HepG2 (cell line): ENCODE results near the gene SERINC5. TPM values are rescaled to one million over a fixed set of nuclear protein-coding genes. Genes with fewer than 3 reads are reported as not detected.
"Not testable (repeated sequence)": the region's sequence is repeated elsewhere in the genome, so short reads cannot be mapped to it uniquely, and the experiment has no call there.

Source experiments
- ATAC-seq: fragments of 200-7000 bp; cut with Tn5 transposase; 3 replicates; pipeline ENCODE4 v1.9.1; 2020; ENCODE audit warnings: mild to moderate bottlenecking, moderate library complexity
- BruUV-seq: library from RNA; stranded (reverse); fragments of 400-500 nt; replicated peaks from 2 replicates; lab custom pipeline; 2021; lab: Mats Ljungman, UMichigan
- CTCF ChIA-PET: fragments of 300-600 bp; formaldehyde crosslinking; extraction: SDS; loops from one replicate; lab custom pipeline; 2021; ENCODE audit warnings: low total read pairs, inconsistent platforms, low intra/inter-chr PET ratio; lab: Yijun Ruan, JAX
- POLR2A ChIA-PET: fragments of 350-600 bp; sonication (Branson Sonifier 250); formaldehyde crosslinking; loops from one replicate; lab custom pipeline; 2020; ENCODE audit warnings: antibody characterized with exemption, inconsistent platforms; lab: Yijun Ruan, JAX
- DNase-seq: peaks from one replicate; pipeline ENCODE4 v3.0.0-alpha.2; 2015; ENCODE audit warnings: low spot score
- FAIRE-seq: peaks from 3 replicates; lab custom pipeline; 2011; peaks lifted over from hg19 to GRCh38; lab: Jason Lieb, UNC
- H2AFZ ChIP-seq: one replicate; pipeline ENCODE4 v1.6.1; 2011; ENCODE audit warnings: low read length, inconsistent platforms
- H3K27ac ChIP-seq: fragments of 300-600 bp; 3 replicates; pipeline ENCODE4 v1.8.0; 2011; ENCODE audit warnings: mixed run types, mild to moderate bottlenecking, mixed read lengths, low read length, inconsistent platforms; ENCODE audit not compliant: insufficient read depth; ENCODE audit errors: extremely low read length
- H3K27me3 ChIP-seq, 2 experiments: fragments of 200-600 bp in 1 of 2; 2 replicates in 1 of 2; 3 replicates in 1 of 2; pipeline versions ENCODE4 v1.6.0 to v1.8.0; 2011; ENCODE audit warnings: low read length in 2 of 2, mild to moderate bottlenecking in 2 of 2, moderate library complexity in 2 of 2, inconsistent platforms in 1 of 2; ENCODE audit not compliant: insufficient read depth in 2 of 2, control insufficient read depth in 1 of 2
- H3K36me3 ChIP-seq, 2 experiments: fragments of 200-600 bp in 1 of 2; replicated peaks in 1 of 2; 2 replicates in 1 of 2; 3 replicates in 1 of 2; pipeline versions ENCODE4 v1.5.1 to v1.8.0; 2011; ENCODE audit warnings: low read length in 2 of 2, inconsistent platforms in 1 of 2; ENCODE audit not compliant: insufficient read depth in 2 of 2, control insufficient read depth in 1 of 2
- H3K4me1 ChIP-seq: 2 replicates; pipeline ENCODE4 v1.5.1; 2012; ENCODE audit warnings: low read length, inconsistent platforms; ENCODE audit not compliant: insufficient read depth
- H3K4me2 ChIP-seq: 2 replicates; pipeline ENCODE4 v1.6.0; 2011; ENCODE audit warnings: low read depth, low read length, inconsistent platforms
- H3K4me3 ChIP-seq, 3 experiments: fragments of 200-600 bp in 1 of 3; sonication (generic), shearing (Covaris generic) in 1 of 3; replicated peaks in 1 of 3; 2 replicates each; pipeline ENCODE4 v1.5.1; 2011 to 2016; ENCODE audit warnings: low read length in 3 of 3, inconsistent platforms in 2 of 3, low read depth in 2 of 3, mild to moderate bottlenecking in 2 of 3, control low read depth in 1 of 3, mixed read lengths in 1 of 3; ENCODE audit not compliant: insufficient read depth in 1 of 3
- H3K79me2 ChIP-seq: one replicate; pipeline ENCODE4 v1.6.1; 2011; ENCODE audit warnings: low read length, inconsistent platforms; ENCODE audit not compliant: insufficient read depth
- H3K9ac ChIP-seq: 2 replicates; pipeline ENCODE4 v1.6.0; 2011; ENCODE audit warnings: mild to moderate bottlenecking, low read depth, low read length, inconsistent platforms; ENCODE audit not compliant: insufficient read depth
- H3K9me3 ChIP-seq: 2 replicates; pipeline ENCODE4 v1.5.1; 2012; ENCODE audit warnings: mild to moderate bottlenecking, low read length
- H4K20me1 ChIP-seq: 2 replicates; pipeline ENCODE4 v1.6.0; 2011; ENCODE audit warnings: inconsistent platforms, mild to moderate bottlenecking, low read length, moderate library complexity; ENCODE audit not compliant: insufficient read depth
- ARID5B ChIP-seq: IDR thresholded peaks from 2 replicates; pipeline ENCODE4 v1.4.0; 2020; ENCODE audit warnings: mild to moderate bottlenecking, missing genetic modification reagents
- ARNT ChIP-seq: fragments of 450-650 bp; IDR thresholded peaks from 2 replicates; pipeline ENCODE4 v1.6.1; 2017
- ATAD3A ChIP-seq: sonication (generic); formaldehyde crosslinking; IDR thresholded peaks from 2 replicates; pipeline ENCODE4 v1.4.0; 2020; ENCODE audit warnings: missing genetic modification reagents
- ATF2 ChIP-seq: sonication (generic); formaldehyde crosslinking; IDR thresholded peaks from 2 replicates; pipeline ENCODE4 v1.4.0; 2020; ENCODE audit warnings: missing genetic modification reagents
- CHCHD3 ChIP-seq: sonication (generic); formaldehyde crosslinking; IDR thresholded peaks from 2 replicates; pipeline ENCODE4 v1.8.0; 2022; ENCODE audit warnings: mild to moderate bottlenecking, missing genetic modification reagents, moderate library complexity
- HMGXB4 ChIP-seq, 2 experiments: sonication (generic) in 1 of 2; formaldehyde crosslinking in 1 of 2; IDR thresholded peaks; 2 replicates each; pipeline versions ENCODE4 v1.4.0 to v1.6.1; 2018 to 2020; ENCODE audit warnings: missing genetic modification reagents in 2 of 2, borderline replicate concordance in 1 of 2, low read depth in 1 of 2, mild to moderate bottlenecking in 1 of 2, missing biosample characterization in 1 of 2
- NFYC ChIP-seq: IDR thresholded peaks from 2 replicates; pipeline ENCODE4 v1.6.1; 2016; ENCODE audit warnings: missing genetic modification reagents, missing compliant biosample characterization
- SPEN ChIP-seq: sonication (generic); formaldehyde crosslinking; IDR thresholded peaks from 2 replicates; pipeline ENCODE4 v1.5.1; 2020; ENCODE audit warnings: low read depth, mild to moderate bottlenecking, missing genetic modification reagents
- SUZ12 ChIP-seq: fragments of 150-350 bp; IDR thresholded peaks from 2 replicates; pipeline ENCODE4 v1.6.1; 2014; ENCODE audit warnings: low read depth, low read length
- XBP1 ChIP-seq: sonication (generic); formaldehyde crosslinking; IDR thresholded peaks from 2 replicates; pipeline ENCODE4 v1.5.0; 2020; ENCODE audit warnings: missing genetic modification reagents
- ZBTB1 ChIP-seq: sonication (generic); formaldehyde crosslinking; IDR thresholded peaks from 2 replicates; pipeline ENCODE4 v1.4.0; 2020; ENCODE audit warnings: missing genetic modification reagents, borderline replicate concordance
- ZNF350 ChIP-seq: sonication (generic); formaldehyde crosslinking; IDR thresholded peaks from 2 replicates; pipeline ENCODE4 v1.4.0; 2020; ENCODE audit warnings: mild to moderate bottlenecking, low read depth, missing genetic modification reagents, borderline replicate concordance
- ZSCAN30 ChIP-seq: sonication (generic); formaldehyde crosslinking; IDR thresholded peaks from 2 replicates; pipeline ENCODE4 v1.5.0; 2020; ENCODE audit warnings: mild to moderate bottlenecking, missing genetic modification reagents
- whole genome bisulfite sequencing: methylation state at CpG from one replicate; pipeline ENCODE4 v1.1.6; 2017; ENCODE audit warnings: low lambda C conversion rate; 5-methylcytosine and 5-hydroxymethylcytosine counted together
- in situ Hi-C: cut with HindIII; loops from 2 replicates; pipeline ENCODE4 v1.10.0; 2017; ENCODE audit warnings: low pct_unique_long_range_greater_than_20kb; ENCODE audit not compliant: extremely low pct_ligation_motif_present
- intact Hi-C: fragments of 100-400 bp; cut with micrococcal nuclease; formaldehyde crosslinking; loops from one replicate; pipeline ENCODE4 v1.10.0; 2022; ENCODE audit not compliant: unreplicated experiment
- polyA plus RNA-seq, 8 experiments: library from polyadenylated mRNA; depleted of rRNA in 3 of 8; stranded (reverse) in 7 of 8; unstranded in 1 of 8; fragments of >200 nt; fragmentation: Illumina TruSeq in 4 of 8; extraction: Trizol in 4 of 8; gene quantifications; 2 replicates each; pipeline versions ENCODE4 v1.2.1 to v1.2.3, GENCODE V29; 2011 to 2016; ENCODE audit warnings: low read depth in 4 of 8, missing spikeins in 1 of 8, mixed read lengths in 1 of 8; ENCODE audit not compliant: insufficient read depth in 1 of 8
- total RNA-seq, 5 experiments: library from RNA; depleted of rRNA; stranded (reverse); fragments of >200 nt; fragmentation: Illumina TruSeq; extraction: Trizol; gene quantifications; 2 replicates each; pipeline ENCODE4 v1.2.3, GENCODE V29; 2016; ENCODE audit warnings: low read depth in 1 of 5

The SERINC5 gene
- total and polyA plus RNA-seq, 2 of the 13 experiments (the other 11 are each of a cell fraction or from before 2014, with no cell fraction given), result 17.3 to 22.8 TPM

- in situ Hi-C loops, result no loop called here
- no peaks in the 10 kb centered on the region for H3K79me2 ChIP-seq
- TF ChIP-seq ATF2, result no peak
- TF ChIP-seq ARNT, result no peak
- no peak for TF ChIP-seq HMGXB4 (CRISPR knock-in tag; IDR thresholded peaks at IDR 0.05; ENCODE audit: borderline replicate concordance in 1 of 2, low read depth in 1 of 2)
- TF ChIP-seq SUZ12, result no peak
- TF ChIP-seq ZSCAN30, result no peak
- TF ChIP-seq CHCHD3 (CRISPR knock-in tag), result no peak
- no peak for TF ChIP-seq ATAD3A
- TF ChIP-seq XBP1, result no peak
- no peak for TF ChIP-seq ZNF350 (CRISPR knock-in tag)
- no peak for TF ChIP-seq SPEN (CRISPR knock-in tag)
- no peak for TF ChIP-seq ARID5B (CRISPR knock-in tag)
- TF ChIP-seq NFYC (CRISPR knock-in tag), result no peak
- no peak for TF ChIP-seq ZBTB1
- no peak overlapping the region for H3K9ac ChIP-seq
- H3K4me1 ChIP-seq, result peaks cover 8% of the 10 kb centered on the region; the same call in 1 of the 2 replicates
- WGBS, result 71% methylated on average over 8 of the region's 11 CpGs
- intact Hi-C loops, result no loop called here
- DNase-seq, result no peak
- no peak overlapping the region for H2AFZ ChIP-seq
- H3K27ac ChIP-seq, result no peak overlapping the region
- FAIRE-seq, result no peak
- H3K9me3 ChIP-seq, result no peaks in the 10 kb centered on the region
- H3K36me3 ChIP-seq, result no peaks in the 10 kb centered on the region
- BruUV-seq, result no TSS peak
- ATAC-seq, result no peak
- ChIA-PET POLR2A (no interaction called here), CTCF (no interaction called here)
- no peaks in the 10 kb centered on the region; a peak in 1 of 5 replicates for H3K27me3 ChIP-seq
- H3K4me3 ChIP-seq, result no peak overlapping the region
- H4K20me1 ChIP-seq, result no peaks in the 10 kb centered on the region
- H3K4me2 ChIP-seq, result no peak overlapping the region
These were observed 46.8 kb upstream of the SERINC5 start for GRCh38 chr5:80302636-80303035.

- H3K9me3 ChIP-seq, ATAC-seq, H3K9ac ChIP-seq, intact Hi-C loops, H3K27ac ChIP-seq, POLR2A ChIA-PET, CTCF ChIA-PET, H2AFZ ChIP-seq, H3K79me2 ChIP-seq, in situ Hi-C loops, H4K20me1 ChIP-seq, BruUV-seq, FAIRE-seq, H3K4me2 ChIP-seq, H3K36me3 ChIP-seq, H3K4me3 ChIP-seq, H3K27me3 ChIP-seq, H3K4me1 ChIP-seq, DNase-seq: not testable (repeated sequence)
- WGBS, result no CpG with 5 or more reads among the region's 34 CpGs
These were observed 45.5 kb upstream of the SERINC5 start for GRCh38 chr5:80301342-80301741.
